ENCODE data around the gene FBXO17. TPM values are rescaled to one million over a fixed set of nuclear protein-coding genes. Genes with fewer than 3 reads are reported as not detected.

FBXO17 gene
- total RNA-seq, 1 experiment from 2014 or later: 16.8 TPM

DNA sequence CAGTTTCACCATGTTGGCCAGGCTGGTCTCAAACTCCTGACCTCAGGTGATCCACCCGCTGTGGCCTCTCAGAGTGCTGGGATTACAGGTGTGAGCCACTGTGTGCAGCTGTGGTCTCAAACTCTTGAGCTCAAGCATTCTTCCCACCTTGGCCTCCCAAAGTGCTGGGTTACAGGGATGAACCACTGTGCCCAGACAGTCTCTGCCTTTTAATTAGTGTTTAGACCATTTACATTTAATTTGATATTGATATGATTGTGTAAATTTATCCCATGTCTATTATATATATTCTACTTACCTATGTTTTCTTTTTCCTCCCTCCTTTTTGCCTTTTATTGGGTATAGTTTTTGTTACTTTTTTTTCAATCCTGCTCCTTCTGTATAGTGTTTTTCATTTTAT, 73.9 kb downstream of the FBXO17 start:
- Mint-ChIP-seq H3K27me3 (ENCODE audit: low read depth) (peaks cover 21% of the 10 kb centered on the region), H3K4me1 (peaks cover 12% of the 10 kb centered on the region), H3K36me3 (peaks cover 3% of the 10 kb centered on the region), H3K27ac (no peak overlapping the region), H3K4me3 (peak overlapping the region; percentile 38), H3K9me3 (peaks cover 4% of the 10 kb centered on the region; the same call in 1 of the 2 replicates)
- POLR2A ChIA-PET: no interaction called here
- ATAC-seq (no peak), DNase-seq (ENCODE audit: low spot score) (no peak)
- CTCF ChIA-PET: interaction anchor here (0.9 to 3.0 kb wide), 3 partner anchors 11 to 28 kb away, joined by 3 to 32 read pairs (median 12); partner anchors contain the start of genes CCER2, MRPS12 and SARS2
- TF ChIP-seq, protein P1, sequence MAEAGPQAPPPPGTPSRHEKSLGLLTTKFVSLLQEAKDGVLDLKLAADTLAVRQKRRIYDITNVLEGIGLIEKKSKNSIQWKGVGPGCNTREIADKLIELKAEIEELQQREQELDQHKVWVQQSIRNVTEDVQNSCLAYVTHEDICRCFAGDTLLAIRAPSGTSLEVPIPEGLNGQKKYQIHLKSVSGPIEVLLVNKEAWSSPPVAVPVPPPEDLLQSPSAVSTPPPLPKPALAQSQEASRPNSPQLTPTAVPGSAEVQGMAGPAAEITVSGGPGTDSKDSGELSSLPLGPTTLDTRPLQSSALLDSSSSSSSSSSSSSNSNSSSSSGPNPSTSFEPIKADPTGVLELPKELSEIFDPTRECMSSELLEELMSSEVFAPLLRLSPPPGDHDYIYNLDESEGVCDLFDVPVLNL (CRISPR knock-in tag; IDR thresholded peaks at IDR 0.05; ENCODE audit: borderline replicate concordance, low read depth): no peak
- TF ChIP-seq ETV6 (CRISPR knock-in tag; IDR thresholded peaks at IDR 0.05) (no peak), MXD4 (CRISPR knock-in tag; IDR thresholded peaks at IDR 0.05; ENCODE audit: borderline replicate concordance) (no peak), HMGA2 (CRISPR knock-in tag; IDR thresholded peaks at IDR 0.05) (no peak), ZNF263 (CRISPR knock-in tag; IDR thresholded peaks at IDR 0.05; ENCODE audit: low read depth) (no peak), ZNF416 (CRISPR knock-in tag; IDR thresholded peaks at IDR 0.05) (no peak), TP53 (CRISPR knock-in tag; IDR thresholded peaks at IDR 0.05) (no peak), NR1H2 (CRISPR knock-in tag; IDR thresholded peaks at IDR 0.05) (no peak), NFATC4 (CRISPR knock-in tag; IDR thresholded peaks at IDR 0.05) (no peak), OVOL2 (CRISPR knock-in tag; IDR thresholded peaks at IDR 0.05; ENCODE audit: borderline replicate concordance) (no peak), ZNF232 (CRISPR knock-in tag; IDR thresholded peaks at IDR 0.05) (no peak), ESRRA (CRISPR knock-in tag; IDR thresholded peaks at IDR 0.05; ENCODE audit: borderline replicate concordance) (no peak), MYBL2 (CRISPR knock-in tag; IDR thresholded peaks at IDR 0.05) (no peak)
- TF ChIP-seq, protein P2, sequence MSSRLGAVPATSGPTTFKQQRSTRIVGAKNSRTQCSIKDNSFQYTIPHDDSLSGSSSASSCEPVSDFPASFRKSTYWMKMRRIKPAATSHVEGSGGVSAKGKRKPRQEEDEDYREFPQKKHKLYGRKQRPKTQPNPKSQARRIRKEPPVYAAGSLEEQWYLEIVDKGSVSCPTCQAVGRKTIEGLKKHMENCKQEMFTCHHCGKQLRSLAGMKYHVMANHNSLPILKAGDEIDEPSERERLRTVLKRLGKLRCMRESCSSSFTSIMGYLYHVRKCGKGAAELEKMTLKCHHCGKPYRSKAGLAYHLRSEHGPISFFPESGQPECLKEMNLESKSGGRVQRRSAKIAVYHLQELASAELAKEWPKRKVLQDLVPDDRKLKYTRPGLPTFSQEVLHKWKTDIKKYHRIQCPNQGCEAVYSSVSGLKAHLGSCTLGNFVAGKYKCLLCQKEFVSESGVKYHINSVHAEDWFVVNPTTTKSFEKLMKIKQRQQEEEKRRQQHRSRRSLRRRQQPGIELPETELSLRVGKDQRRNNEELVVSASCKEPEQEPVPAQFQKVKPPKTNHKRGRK (CRISPR knock-in tag; IDR thresholded peaks at IDR 0.05; ENCODE audit: borderline replicate concordance): no peak
- TF ChIP-seq, protein P3, sequence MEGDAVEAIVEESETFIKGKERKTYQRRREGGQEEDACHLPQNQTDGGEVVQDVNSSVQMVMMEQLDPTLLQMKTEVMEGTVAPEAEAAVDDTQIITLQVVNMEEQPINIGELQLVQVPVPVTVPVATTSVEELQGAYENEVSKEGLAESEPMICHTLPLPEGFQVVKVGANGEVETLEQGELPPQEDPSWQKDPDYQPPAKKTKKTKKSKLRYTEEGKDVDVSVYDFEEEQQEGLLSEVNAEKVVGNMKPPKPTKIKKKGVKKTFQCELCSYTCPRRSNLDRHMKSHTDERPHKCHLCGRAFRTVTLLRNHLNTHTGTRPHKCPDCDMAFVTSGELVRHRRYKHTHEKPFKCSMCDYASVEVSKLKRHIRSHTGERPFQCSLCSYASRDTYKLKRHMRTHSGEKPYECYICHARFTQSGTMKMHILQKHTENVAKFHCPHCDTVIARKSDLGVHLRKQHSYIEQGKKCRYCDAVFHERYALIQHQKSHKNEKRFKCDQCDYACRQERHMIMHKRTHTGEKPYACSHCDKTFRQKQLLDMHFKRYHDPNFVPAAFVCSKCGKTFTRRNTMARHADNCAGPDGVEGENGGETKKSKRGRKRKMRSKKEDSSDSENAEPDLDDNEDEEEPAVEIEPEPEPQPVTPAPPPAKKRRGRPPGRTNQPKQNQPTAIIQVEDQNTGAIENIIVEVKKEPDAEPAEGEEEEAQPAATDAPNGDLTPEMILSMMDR (IDR thresholded peaks at IDR 0.05): no peak
- TF ChIP-seq, protein P4, sequence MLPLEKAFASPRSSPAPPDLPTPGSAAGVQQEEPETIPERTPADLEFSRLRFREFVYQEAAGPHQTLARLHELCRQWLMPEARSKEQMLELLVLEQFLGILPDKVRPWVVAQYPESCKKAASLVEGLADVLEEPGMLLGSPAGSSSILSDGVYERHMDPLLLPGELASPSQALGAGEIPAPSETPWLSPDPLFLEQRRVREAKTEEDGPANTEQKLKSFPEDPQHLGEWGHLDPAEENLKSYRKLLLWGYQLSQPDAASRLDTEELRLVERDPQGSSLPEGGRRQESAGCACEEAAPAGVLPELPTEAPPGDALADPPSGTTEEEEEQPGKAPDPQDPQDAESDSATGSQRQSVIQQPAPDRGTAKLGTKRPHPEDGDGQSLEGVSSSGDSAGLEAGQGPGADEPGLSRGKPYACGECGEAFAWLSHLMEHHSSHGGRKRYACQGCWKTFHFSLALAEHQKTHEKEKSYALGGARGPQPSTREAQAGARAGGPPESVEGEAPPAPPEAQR (CRISPR knock-in tag; IDR thresholded peaks at IDR 0.05): no peak
- TF ChIP-seq, protein P5, sequence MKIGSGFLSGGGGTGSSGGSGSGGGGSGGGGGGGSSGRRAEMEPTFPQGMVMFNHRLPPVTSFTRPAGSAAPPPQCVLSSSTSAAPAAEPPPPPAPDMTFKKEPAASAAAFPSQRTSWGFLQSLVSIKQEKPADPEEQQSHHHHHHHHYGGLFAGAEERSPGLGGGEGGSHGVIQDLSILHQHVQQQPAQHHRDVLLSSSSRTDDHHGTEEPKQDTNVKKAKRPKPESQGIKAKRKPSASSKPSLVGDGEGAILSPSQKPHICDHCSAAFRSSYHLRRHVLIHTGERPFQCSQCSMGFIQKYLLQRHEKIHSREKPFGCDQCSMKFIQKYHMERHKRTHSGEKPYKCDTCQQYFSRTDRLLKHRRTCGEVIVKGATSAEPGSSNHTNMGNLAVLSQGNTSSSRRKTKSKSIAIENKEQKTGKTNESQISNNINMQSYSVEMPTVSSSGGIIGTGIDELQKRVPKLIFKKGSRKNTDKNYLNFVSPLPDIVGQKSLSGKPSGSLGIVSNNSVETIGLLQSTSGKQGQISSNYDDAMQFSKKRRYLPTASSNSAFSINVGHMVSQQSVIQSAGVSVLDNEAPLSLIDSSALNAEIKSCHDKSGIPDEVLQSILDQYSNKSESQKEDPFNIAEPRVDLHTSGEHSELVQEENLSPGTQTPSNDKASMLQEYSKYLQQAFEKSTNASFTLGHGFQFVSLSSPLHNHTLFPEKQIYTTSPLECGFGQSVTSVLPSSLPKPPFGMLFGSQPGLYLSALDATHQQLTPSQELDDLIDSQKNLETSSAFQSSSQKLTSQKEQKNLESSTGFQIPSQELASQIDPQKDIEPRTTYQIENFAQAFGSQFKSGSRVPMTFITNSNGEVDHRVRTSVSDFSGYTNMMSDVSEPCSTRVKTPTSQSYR (CRISPR knock-in tag; IDR thresholded peaks at IDR 0.05): no peak
- TF ChIP-seq, protein P6, sequence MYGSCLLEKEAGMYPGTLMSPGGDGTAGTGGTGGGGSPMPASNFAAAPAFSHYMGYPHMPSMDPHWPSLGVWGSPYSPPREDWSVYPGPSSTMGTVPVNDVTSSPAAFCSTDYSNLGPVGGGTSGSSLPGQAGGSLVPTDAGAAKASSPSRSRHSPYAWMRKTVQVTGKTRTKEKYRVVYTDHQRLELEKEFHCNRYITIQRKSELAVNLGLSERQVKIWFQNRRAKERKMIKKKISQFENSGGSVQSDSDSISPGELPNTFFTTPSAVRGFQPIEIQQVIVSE (CRISPR knock-in tag; IDR thresholded peaks at IDR 0.05; ENCODE audit: borderline replicate concordance): no peak
- TF ChIP-seq, protein P7, sequence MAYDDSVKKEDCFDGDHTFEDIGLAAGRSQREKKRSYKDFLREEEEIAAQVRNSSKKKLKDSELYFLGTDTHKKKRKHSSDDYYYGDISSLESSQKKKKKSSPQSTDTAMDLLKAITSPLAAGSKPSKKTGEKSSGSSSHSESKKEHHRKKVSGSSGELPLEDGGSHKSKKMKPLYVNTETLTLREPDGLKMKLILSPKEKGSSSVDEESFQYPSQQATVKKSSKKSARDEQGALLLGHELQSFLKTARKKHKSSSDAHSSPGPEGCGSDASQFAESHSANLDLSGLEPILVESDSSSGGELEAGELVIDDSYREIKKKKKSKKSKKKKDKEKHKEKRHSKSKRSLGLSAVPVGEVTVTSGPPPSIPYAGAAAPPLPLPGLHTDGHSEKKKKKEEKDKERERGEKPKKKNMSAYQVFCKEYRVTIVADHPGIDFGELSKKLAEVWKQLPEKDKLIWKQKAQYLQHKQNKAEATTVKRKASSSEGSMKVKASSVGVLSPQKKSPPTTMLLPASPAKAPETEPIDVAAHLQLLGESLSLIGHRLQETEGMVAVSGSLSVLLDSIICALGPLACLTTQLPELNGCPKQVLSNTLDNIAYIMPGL (CRISPR knock-in tag; IDR thresholded peaks at IDR 0.05): no peak
- TF ChIP-seq, protein P8, sequence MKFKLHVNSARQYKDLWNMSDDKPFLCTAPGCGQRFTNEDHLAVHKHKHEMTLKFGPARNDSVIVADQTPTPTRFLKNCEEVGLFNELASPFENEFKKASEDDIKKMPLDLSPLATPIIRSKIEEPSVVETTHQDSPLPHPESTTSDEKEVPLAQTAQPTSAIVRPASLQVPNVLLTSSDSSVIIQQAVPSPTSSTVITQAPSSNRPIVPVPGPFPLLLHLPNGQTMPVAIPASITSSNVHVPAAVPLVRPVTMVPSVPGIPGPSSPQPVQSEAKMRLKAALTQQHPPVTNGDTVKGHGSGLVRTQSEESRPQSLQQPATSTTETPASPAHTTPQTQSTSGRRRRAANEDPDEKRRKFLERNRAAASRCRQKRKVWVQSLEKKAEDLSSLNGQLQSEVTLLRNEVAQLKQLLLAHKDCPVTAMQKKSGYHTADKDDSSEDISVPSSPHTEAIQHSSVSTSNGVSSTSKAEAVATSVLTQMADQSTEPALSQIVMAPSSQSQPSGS (CRISPR knock-in tag; IDR thresholded peaks at IDR 0.05; ENCODE audit: borderline replicate concordance, low read depth): no peak

Measured in WTC11 (cell line).